HUES48 (cell line): ENCODE results near the gene WDR20.
A peak's percentile ranks its signal among the peaks of the same experiment; 100 is the strongest.

Experiments used
- H3K27ac ChIP-seq: one replicate; pipeline ENCODE4 v1.7.0; 2013; ENCODE audit warnings: low read depth, low read length, inconsistent platforms
- H3K27me3 ChIP-seq: 2 replicates; pipeline ENCODE4 v1.6.1; 2013; ENCODE audit warnings: mild to moderate bottlenecking, low read length; ENCODE audit not compliant: control insufficient read depth, insufficient read depth
- H3K36me3 ChIP-seq: 2 replicates; pipeline ENCODE4 v1.6.1; 2013; ENCODE audit warnings: low read length; ENCODE audit not compliant: control insufficient read depth, insufficient read depth
- H3K4me1 ChIP-seq: 2 replicates; pipeline ENCODE4 v1.6.1; 2013; ENCODE audit warnings: mild to moderate bottlenecking, low read length; ENCODE audit not compliant: control insufficient read depth, insufficient read depth
- H3K4me3 ChIP-seq: 2 replicates; pipeline ENCODE4 v1.5.1; 2013; ENCODE audit warnings: mild to moderate bottlenecking, low read depth, low read length
- H3K9ac ChIP-seq: 2 replicates; pipeline ENCODE4 v1.6.1; 2013; ENCODE audit warnings: mild to moderate bottlenecking, low read depth, low read length, moderate library complexity
- H3K9me3 ChIP-seq: 2 replicates; pipeline ENCODE4 v1.6.1; 2013; ENCODE audit warnings: low read length; ENCODE audit not compliant: control insufficient read depth, insufficient read depth

Gene WDR20

GRCh38 chr14:102210421-102211042 lies 70.8 kb downstream of the WDR20 start:
- Histone ChIP-seq H3K36me3 (peaks cover 18% of the 10 kb centered on the region), H3K27me3 (no peaks in the 10 kb centered on the region), H3K9me3 (no peaks in the 10 kb centered on the region), H3K27ac (no peak overlapping the region), H3K4me3 (no peak overlapping the region), H3K9ac (no peak overlapping the region), H3K4me1 (peaks cover 5% of the 10 kb centered on the region; the same call in 1 of the 2 replicates)

- Histone ChIP-seq H3K27me3 (no peaks in the 10 kb centered on the region), H3K4me3 (no peak overlapping the region), H3K27ac (no peak overlapping the region), H3K9ac (no peak overlapping the region), H3K36me3 (peaks cover 16% of the 10 kb centered on the region), H3K9me3 (no peaks in the 10 kb centered on the region), H3K4me1 (peaks cover 7% of the 10 kb centered on the region; the same call in 1 of the 2 replicates)
Observed at GRCh38 chr14:102211240-102211639, 71.5 kb downstream of the WDR20 start.

- no peaks in the 10 kb centered on the region for H3K9me3 ChIP-seq
- H3K4me3 ChIP-seq, result no peak overlapping the region
- H3K9ac ChIP-seq, result no peak overlapping the region
- peaks cover 16% of the 10 kb centered on the region for H3K36me3 ChIP-seq
- H3K27ac ChIP-seq, result no peak overlapping the region
- no peaks in the 10 kb centered on the region for H3K27me3 ChIP-seq
- H3K4me1 ChIP-seq, result peaks cover 7% of the 10 kb centered on the region; the same call in 1 of the 2 replicates
Observed at GRCh38 chr14:102212356-102212755, 72.7 kb downstream of the WDR20 start.

GRCh38 chr14:102212845-102213244 lies 73.1 kb downstream of the WDR20 start:
- no peak overlapping the region for H3K4me3 ChIP-seq
- peaks cover 16% of the 10 kb centered on the region for H3K36me3 ChIP-seq
- no peak overlapping the region for H3K9ac ChIP-seq
- H3K27ac ChIP-seq, result no peak overlapping the region
- no peaks in the 10 kb centered on the region for H3K27me3 ChIP-seq
- no peaks in the 10 kb centered on the region for H3K9me3 ChIP-seq
- H3K4me1 ChIP-seq, result peaks cover 7% of the 10 kb centered on the region; the same call in 1 of the 2 replicates

GRCh38 chr14:102213470-102213869 lies 73.8 kb downstream of the WDR20 start:
- H3K27ac ChIP-seq, result no peak overlapping the region
- H3K27me3 ChIP-seq, result no peaks in the 10 kb centered on the region
- peaks cover 16% of the 10 kb centered on the region for H3K36me3 ChIP-seq
- no peak overlapping the region for H3K9ac ChIP-seq
- H3K9me3 ChIP-seq, result no peaks in the 10 kb centered on the region
- H3K4me3 ChIP-seq, result no peak overlapping the region
- peaks cover 7% of the 10 kb centered on the region; the same call in 1 of the 2 replicates for H3K4me1 ChIP-seq

- Histone ChIP-seq H3K4me1 (peaks cover 7% of the 10 kb centered on the region; the same call in 1 of the 2 replicates), H3K27me3 (no peaks in the 10 kb centered on the region), H3K9me3 (no peaks in the 10 kb centered on the region), H3K27ac (no peak overlapping the region), H3K9ac (no peak overlapping the region), H3K36me3 (peaks cover 12% of the 10 kb centered on the region), H3K4me3 (no peak overlapping the region)
Observed at GRCh38 chr14:102213984-102214658, 74.4 kb downstream of the WDR20 start.

- no peaks in the 10 kb centered on the region for H3K9me3 ChIP-seq
- no peaks in the 10 kb centered on the region for H3K27me3 ChIP-seq
- H3K4me3 ChIP-seq, result no peak overlapping the region
- peaks cover 7% of the 10 kb centered on the region; the same call in 1 of the 2 replicates for H3K4me1 ChIP-seq
- H3K36me3 ChIP-seq, result peaks cover 6% of the 10 kb centered on the region; the same call in 1 of the 2 replicates
- H3K9ac ChIP-seq, result no peak overlapping the region
- H3K27ac ChIP-seq, result peak overlapping the region; percentile 6
Observed at GRCh38 chr14:102215071-102215470, 75.4 kb downstream of the WDR20 start.

GRCh38 chr14:102215576-102216250 lies 76.0 kb downstream of the WDR20 start:
- Histone ChIP-seq H3K9me3 (no peaks in the 10 kb centered on the region), H3K4me1 (peaks cover 8% of the 10 kb centered on the region; the same call in 1 of the 2 replicates), H3K27me3 (no peaks in the 10 kb centered on the region), H3K36me3 (peaks cover 6% of the 10 kb centered on the region; the same call in 1 of the 2 replicates), H3K4me3 (no peak overlapping the region), H3K27ac (peak overlapping the region; percentile 6), H3K9ac (no peak overlapping the region)

GRCh38 chr14:102217399-102217798 lies 77.7 kb downstream of the WDR20 start:
- H3K36me3 ChIP-seq, result no peaks in the 10 kb centered on the region
- H3K4me1 ChIP-seq, result peaks cover 16% of the 10 kb centered on the region; the same call in 1 of the 2 replicates
- no peaks in the 10 kb centered on the region for H3K27me3 ChIP-seq

GRCh38 chr14:102217987-102218421 lies 78.3 kb downstream of the WDR20 start:
- H3K4me3 ChIP-seq, result no peak overlapping the region
- no peak overlapping the region for H3K27ac ChIP-seq
- no peaks in the 10 kb centered on the region for H3K27me3 ChIP-seq
- H3K36me3 ChIP-seq, result no peaks in the 10 kb centered on the region
- H3K4me1 ChIP-seq, result peaks cover 16% of the 10 kb centered on the region; the same call in 1 of the 2 replicates
- H3K9ac ChIP-seq, result no peak overlapping the region
- no peaks in the 10 kb centered on the region for H3K9me3 ChIP-seq

More at GRCh38 chr14:102217399-102217798, 77.7 kb downstream of the WDR20 start:
- H3K9ac ChIP-seq, result no peak overlapping the region
- no peaks in the 10 kb centered on the region for H3K9me3 ChIP-seq
- no peak overlapping the region for H3K4me3 ChIP-seq
- H3K27ac ChIP-seq, result no peak overlapping the region
